ENCODE results near the gene GBP4.

GRCh38 chr1:89147678-89148658 is 50.8 kb downstream of the GBP4 start:
- no peak for TF ChIP-seq POLR2A (IDR thresholded peaks at IDR 0.05; ENCODE audit: low read length)
- TF ChIP-seq GATA1 (IDR thresholded peaks at IDR 0.05; ENCODE audit: low read depth, low read length) = no peak
